SK-N-SH (cell line): Measurements from ENCODE around the gene OGG1. TPM values are rescaled to one million over a fixed set of nuclear protein-coding genes. Genes with fewer than 3 reads are reported as not detected.

Experiments
- CTCF ChIA-PET: fragments of 300-600, 350-600 bp; formaldehyde crosslinking; extraction: SDS; loops from one replicate; lab custom pipeline; 2021; lab: Yijun Ruan, JAX
- POLR2A ChIA-PET: fragments of 350-600 bp; sonication (Branson Sonifier 250); formaldehyde crosslinking; extraction: SDS; loops from one replicate; lab custom pipeline; 2020; ENCODE audit warnings: antibody characterized with exemption, inconsistent platforms; lab: Yijun Ruan, JAX
- DNase-seq: peaks from one replicate; pipeline ENCODE4 v3.0.0; 2012
- H2AFZ ChIP-seq: fragments of 200-600 bp; sonication (generic); 2 replicates; pipeline ENCODE4 v1.8.1; 2016; ENCODE audit warnings: antibody characterized with exemption, mild to moderate bottlenecking, low read depth
- H3F3A ChIP-seq: fragments of 200-600 bp; sonication (generic); replicated peaks from 2 replicates; pipeline ENCODE3; 2016; ENCODE audit warnings: antibody characterized with exemption, mild to moderate bottlenecking; ENCODE audit not compliant: insufficient read depth
- H3K27ac ChIP-seq, 2 experiments: fragments of 200-500 bp in 1 of 2; fragments of 200-600 bp in 1 of 2; sonication (Bioruptor generic) in 1 of 2; sonication (generic), shearing (Covaris generic) in 1 of 2; 2 replicates each; pipeline versions ENCODE4 v1.5.1 to v1.6.1; 2014 to 2016; ENCODE audit warnings: low read depth in 2 of 2, inconsistent platforms in 1 of 2, low read length in 1 of 2, mild to moderate bottlenecking in 1 of 2, mixed read lengths in 1 of 2
- H3K27me3 ChIP-seq: fragments of 200-600 bp; sonication (generic), shearing (Covaris generic); 2 replicates; pipeline ENCODE4 v1.6.1; 2016; ENCODE audit warnings: mixed run types; ENCODE audit not compliant: insufficient read depth
- H3K36me3 ChIP-seq, 2 experiments: fragments of 200-500 bp in 1 of 2; fragments of 200-600 bp in 1 of 2; sonication (Bioruptor generic) in 1 of 2; sonication (generic) in 1 of 2; replicated peaks in 1 of 2; 2 replicates each; pipeline versions ENCODE3 to v1.5.1; 2014 to 2016; ENCODE audit warnings: low read length in 1 of 2, mild to moderate bottlenecking in 1 of 2; ENCODE audit not compliant: insufficient read depth in 2 of 2, control insufficient read depth in 1 of 2
- H3K4me1 ChIP-seq, 2 experiments: fragments of 200-500 bp in 1 of 2; fragments of 200-600 bp in 1 of 2; sonication (Bioruptor generic) in 1 of 2; sonication (generic), shearing (Covaris generic) in 1 of 2; 2 replicates each; pipeline versions ENCODE4 v1.5.1 to v1.6.1; 2014 to 2016; ENCODE audit warnings: low read depth in 1 of 2, low read length in 1 of 2, mixed run types in 1 of 2; ENCODE audit not compliant: insufficient read depth in 2 of 2, control insufficient read depth in 1 of 2
- H3K4me2 ChIP-seq: fragments of 200-600 bp; sonication (generic), shearing (Covaris generic); 2 replicates; pipeline ENCODE4 v1.6.1; 2017; ENCODE audit warnings: mixed run types
- H3K4me3 ChIP-seq, 2 experiments: fragments of 200-500 bp in 1 of 2; fragments of 200-600 bp in 1 of 2; sonication (Bioruptor generic) in 1 of 2; sonication (generic), shearing (Covaris generic) in 1 of 2; 2 replicates each; pipeline versions ENCODE4 v1.5.1 to v1.8.1; 2014 to 2016; ENCODE audit warnings: low read depth in 2 of 2, inconsistent platforms in 1 of 2, low read length in 1 of 2, mild to moderate bottlenecking in 1 of 2, mixed read lengths in 1 of 2, moderate library complexity in 1 of 2
- H3K79me2 ChIP-seq: fragments of 200-600 bp; sonication (generic); 2 replicates; pipeline ENCODE4 v1.8.1; 2017; ENCODE audit warnings: mild to moderate bottlenecking; ENCODE audit not compliant: insufficient read depth
- H3K9ac ChIP-seq: fragments of 200-600 bp; sonication (generic); 2 replicates; pipeline ENCODE4 v1.6.1; 2017; ENCODE audit warnings: mixed run types
- H3K9me2 ChIP-seq: fragments of 200-600 bp; sonication (generic); 2 replicates; pipeline ENCODE4 v1.6.1; 2017; ENCODE audit warnings: mixed run types
- H3K9me3 ChIP-seq: fragments of 200-600 bp; sonication (generic); 2 replicates; pipeline ENCODE4 v1.6.1; 2017; ENCODE audit warnings: mixed run types, mild to moderate bottlenecking, moderate library complexity
- H4K20me1 ChIP-seq: fragments of 200-600 bp; sonication (generic); 2 replicates; pipeline ENCODE4 v1.6.1; 2017; ENCODE audit warnings: mild to moderate bottlenecking, mixed run types; ENCODE audit not compliant: insufficient read depth
- CHD2 ChIP-seq: fragments of 150-350 bp; IDR thresholded peaks from 2 replicates; pipeline ENCODE4 v1.6.1; 2018; ENCODE audit warnings: low read length; ENCODE audit not compliant: partially characterized antibody
- EP300 ChIP-seq, 2 experiments: IDR thresholded peaks; 2 replicates each; pipeline versions ENCODE4 v1.4.0 to v1.6.1; 2012; ENCODE audit warnings: borderline replicate concordance in 1 of 2, low read depth in 1 of 2, low read length in 1 of 2
- FOSL2 ChIP-seq: IDR thresholded peaks from 2 replicates; pipeline ENCODE4 v1.4.0; 2012; ENCODE audit warnings: low read depth, mild to moderate bottlenecking, moderate library complexity, borderline replicate concordance
- FOXJ3 ChIP-seq: sonication (generic); formaldehyde crosslinking; IDR thresholded peaks from 2 replicates; pipeline ENCODE4 v1.5.1; 2020; ENCODE audit warnings: mild to moderate bottlenecking, missing genetic modification reagents
- GATA2 ChIP-seq: sonication (generic); formaldehyde crosslinking; IDR thresholded peaks from 2 replicates; pipeline ENCODE4 v1.5.0; 2020; ENCODE audit warnings: mild to moderate bottlenecking, missing genetic modification reagents
- JUND ChIP-seq: IDR thresholded peaks from 2 replicates; pipeline ENCODE4 v1.4.0; 2012
- MEF2A ChIP-seq: IDR thresholded peaks from 2 replicates; pipeline ENCODE4 v1.4.0; 2012; ENCODE audit warnings: low read depth, borderline replicate concordance
- NRF1 ChIP-seq: IDR thresholded peaks from 2 replicates; pipeline ENCODE4 v1.6.1; 2012; ENCODE audit warnings: low read depth, mild to moderate bottlenecking, low read length
- POLR2AphosphoS5 ChIP-seq: IDR thresholded peaks from 2 replicates; pipeline ENCODE4 v1.6.1; 2012; ENCODE audit warnings: low read depth, low read length
- RAD21 ChIP-seq: IDR thresholded peaks from 2 replicates; pipeline ENCODE4 v1.6.1; 2012; ENCODE audit warnings: mild to moderate bottlenecking, low read length
- RCOR1 ChIP-seq: fragments of 150-350 bp; IDR thresholded peaks from 2 replicates; pipeline ENCODE4 v1.6.1; 2017; ENCODE audit warnings: antibody characterized with exemption, low read length
- RXRA ChIP-seq: IDR thresholded peaks from 2 replicates; pipeline ENCODE4 v1.4.0; 2012; ENCODE audit warnings: low read depth, mild to moderate bottlenecking, borderline replicate concordance
- SIN3A ChIP-seq: IDR thresholded peaks from 2 replicates; pipeline ENCODE4 v1.6.1; 2012; ENCODE audit warnings: low read depth, mild to moderate bottlenecking, low read length, moderate library complexity, borderline replicate concordance
- TEAD4 ChIP-seq: IDR thresholded peaks from 2 replicates; pipeline ENCODE4 v1.4.0; 2012; ENCODE audit warnings: mild to moderate bottlenecking, borderline replicate concordance; ENCODE audit not compliant: insufficient read depth
- WGBS: methylation state at CpG from one replicate; pipeline ENCODE4 v1.1.6; 2017; ENCODE audit warnings: low lambda C conversion rate; 5-methylcytosine and 5-hydroxymethylcytosine counted together
- polyA plus RNA-seq, 3 experiments: library from polyadenylated mRNA; depleted of rRNA; stranded (reverse); fragments of >200 nt; gene quantifications; 2 replicates each; pipeline ENCODE4 v1.2.3, GENCODE V29; 2012
- TF ChIP-seq, protein P1 (sequence below): fragments of 150-350 bp; IDR thresholded peaks from 2 replicates; pipeline ENCODE4 v1.6.1; 2016; ENCODE audit warnings: mild to moderate bottlenecking, low read depth, low read length
- TF ChIP-seq, protein P2 (sequence below): IDR thresholded peaks from 2 replicates; pipeline ENCODE4 v1.4.0; 2012; ENCODE audit warnings: low read depth, borderline replicate concordance
- TF ChIP-seq, protein P3 (sequence below): IDR thresholded peaks from 2 replicates; pipeline ENCODE4 v1.4.0; 2012; ENCODE audit warnings: low read depth
- TF ChIP-seq, protein P4 (sequence below): fragments of 200-600 bp; sonication (generic); IDR thresholded peaks from 2 replicates; pipeline ENCODE4 v1.6.1; 2017; ENCODE audit warnings: antibody characterized with exemption, mild to moderate bottlenecking, moderate library complexity
- TF ChIP-seq, protein P5 (sequence below): IDR thresholded peaks from 2 replicates; pipeline ENCODE4 v1.4.0; 2012; ENCODE audit warnings: low read depth, borderline replicate concordance
- TF ChIP-seq, protein P6 (sequence below): fragments of 150-350 bp; IDR thresholded peaks from 2 replicates; pipeline ENCODE4 v1.6.1; 2017; ENCODE audit warnings: antibody characterized with exemption, low read length, low read depth, borderline replicate concordance

Gene OGG1
- polyA plus RNA-seq, 1 of the 3 experiments (the other 2 are of a cell fraction), result 26.8 TPM

DNA sequence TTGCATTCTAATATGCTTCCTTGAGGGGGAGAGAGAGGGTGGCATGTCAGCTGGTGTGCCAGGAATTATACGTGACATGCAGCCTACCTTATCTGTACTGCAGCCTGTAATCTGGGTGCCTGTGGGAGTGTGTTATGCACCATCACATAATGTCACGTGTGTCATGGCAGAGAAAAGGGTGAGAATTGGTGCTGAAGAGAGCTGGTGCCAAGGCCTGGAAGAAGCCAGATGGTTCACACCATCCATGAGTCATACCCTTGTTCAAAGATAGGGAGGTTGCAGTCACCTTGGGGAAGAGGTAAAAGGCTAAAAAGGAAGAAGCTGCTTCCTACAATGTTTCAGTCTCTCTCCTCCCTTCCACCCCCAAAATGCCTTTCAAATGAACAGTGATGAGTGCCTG, 12.9 kb upstream of the OGG1 start:
- no peak overlapping the region for H3K9ac ChIP-seq
- no peaks in the 10 kb centered on the region for H3K27me3 ChIP-seq
- CTCF ChIA-PET, result interaction anchor here (1.4 kb wide), 1 partner anchor 10 kb away, joined by 4 read pairs; no protein-coding TSS in a partner anchor
- POLR2A ChIA-PET, result interaction anchor here (0.6 to 3.3 kb wide), 2 partner anchors 12 to 23 kb away, joined by 3 to 16 read pairs; partner anchors contain the start of gene OGG1
- no peak for TF ChIP-seq RXRA
- no peak for TF ChIP-seq RCOR1
- no peak for TF ChIP-seq EP300 (IDR thresholded peaks at IDR 0.05; ENCODE audit: borderline replicate concordance in 1 of 2, low read depth in 1 of 2, low read length in 1 of 2)
- TF ChIP-seq TEAD4, result no peak
- TF ChIP-seq NRF1, result no peak
- no peak for TF ChIP-seq FOXJ3 (CRISPR knock-in tag)
- TF ChIP-seq SIN3A, result no peak
- TF ChIP-seq, protein P1, sequence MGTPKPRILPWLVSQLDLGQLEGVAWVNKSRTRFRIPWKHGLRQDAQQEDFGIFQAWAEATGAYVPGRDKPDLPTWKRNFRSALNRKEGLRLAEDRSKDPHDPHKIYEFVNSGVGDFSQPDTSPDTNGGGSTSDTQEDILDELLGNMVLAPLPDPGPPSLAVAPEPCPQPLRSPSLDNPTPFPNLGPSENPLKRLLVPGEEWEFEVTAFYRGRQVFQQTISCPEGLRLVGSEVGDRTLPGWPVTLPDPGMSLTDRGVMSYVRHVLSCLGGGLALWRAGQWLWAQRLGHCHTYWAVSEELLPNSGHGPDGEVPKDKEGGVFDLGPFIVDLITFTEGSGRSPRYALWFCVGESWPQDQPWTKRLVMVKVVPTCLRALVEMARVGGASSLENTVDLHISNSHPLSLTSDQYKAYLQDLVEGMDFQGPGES, result no peak
- TF ChIP-seq, protein P2, sequence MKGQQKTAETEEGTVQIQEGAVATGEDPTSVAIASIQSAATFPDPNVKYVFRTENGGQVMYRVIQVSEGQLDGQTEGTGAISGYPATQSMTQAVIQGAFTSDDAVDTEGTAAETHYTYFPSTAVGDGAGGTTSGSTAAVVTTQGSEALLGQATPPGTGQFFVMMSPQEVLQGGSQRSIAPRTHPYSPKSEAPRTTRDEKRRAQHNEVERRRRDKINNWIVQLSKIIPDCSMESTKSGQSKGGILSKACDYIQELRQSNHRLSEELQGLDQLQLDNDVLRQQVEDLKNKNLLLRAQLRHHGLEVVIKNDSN, result no peak
- TF ChIP-seq MEF2A, result no peak
- TF ChIP-seq JUND, result no peak
- TF ChIP-seq, protein P3, sequence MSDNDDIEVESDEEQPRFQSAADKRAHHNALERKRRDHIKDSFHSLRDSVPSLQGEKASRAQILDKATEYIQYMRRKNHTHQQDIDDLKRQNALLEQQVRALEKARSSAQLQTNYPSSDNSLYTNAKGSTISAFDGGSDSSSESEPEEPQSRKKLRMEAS, result no peak
- no peak for TF ChIP-seq GATA2 (CRISPR knock-in tag)
- peaks cover 0 to 12% of the 10 kb centered on the region in 2 experiments; a peak in 1 of 4 replicates for H3K4me1 ChIP-seq
- H3K4me2 ChIP-seq, result no peak overlapping the region
- 94% methylated on average over 2 of the region's 2 CpGs for WGBS
- peaks cover 42 to 69% of the 10 kb centered on the region in 2 experiments for H3K36me3 ChIP-seq
- no peak for DNase-seq
- H3K9me2 ChIP-seq, result no peaks in the 10 kb centered on the region
- H2AFZ ChIP-seq, result no peak overlapping the region
- H4K20me1 ChIP-seq, result peaks cover 25% of the 10 kb centered on the region
- no peaks in the 10 kb centered on the region for H3F3A ChIP-seq
- H3K9me3 ChIP-seq, result no peaks in the 10 kb centered on the region
- peaks cover 75% of the 10 kb centered on the region for H3K79me2 ChIP-seq
- H3K4me3 ChIP-seq, result no peak overlapping the region
- no peak overlapping the region for H3K27ac ChIP-seq

DNA sequence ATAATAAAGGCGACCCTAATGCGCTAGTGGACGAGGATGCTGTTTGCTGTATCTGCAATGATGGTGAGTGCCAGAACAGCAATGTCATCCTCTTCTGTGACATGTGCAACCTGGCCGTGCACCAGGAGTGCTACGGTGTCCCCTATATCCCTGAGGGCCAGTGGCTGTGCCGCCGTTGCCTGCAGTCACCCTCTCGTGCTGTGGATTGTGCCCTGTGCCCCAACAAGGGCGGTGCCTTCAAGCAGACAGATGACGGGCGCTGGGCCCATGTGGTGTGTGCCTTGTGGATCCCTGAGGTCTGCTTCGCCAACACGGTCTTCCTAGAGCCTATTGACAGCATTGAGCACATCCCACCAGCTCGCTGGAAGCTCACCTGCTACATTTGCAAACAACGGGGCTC, 10.6 kb upstream of the OGG1 start:
- no peak overlapping the region for H3K9ac ChIP-seq
- ChIA-PET POLR2A (interaction anchor here (3.3 kb wide), 1 partner anchor 10 kb away, joined by 16 read pairs; the partner anchor contains the start of gene OGG1), CTCF (no interaction called here)
- H3K79me2 ChIP-seq, result peaks cover 52% of the 10 kb centered on the region
- no peaks in the 10 kb centered on the region for H3K27me3 ChIP-seq
- H3K36me3 ChIP-seq, result peaks cover 54 to 90% of the 10 kb centered on the region in 2 experiments
- no peaks in the 10 kb centered on the region for H3K9me2 ChIP-seq
- no peaks in the 10 kb centered on the region for H3K9me3 ChIP-seq
- H3F3A ChIP-seq, result peaks cover 7% of the 10 kb centered on the region
- no peak overlapping the region for H3K27ac ChIP-seq
- H3K4me3 ChIP-seq, result no peak overlapping the region
- H3K4me1 ChIP-seq, result no peaks in the 10 kb centered on the region
- WGBS, result 100% methylated on average over 4 of the region's 15 CpGs
- 0 out of 2 replicates have a peak, but pooled peaks cover 4% of the 10 kb centered on the region for H4K20me1 ChIP-seq
- DNase-seq, result no peak
- no peak overlapping the region for H3K4me2 ChIP-seq
- H2AFZ ChIP-seq, result no peak overlapping the region
- no peak for TF ChIP-seq FOSL2
- TF ChIP-seq CHD2, result no peak
- TF ChIP-seq, protein P2, result no peak
- no peak for TF ChIP-seq POLR2AphosphoS5
- TF ChIP-seq, protein P4, sequence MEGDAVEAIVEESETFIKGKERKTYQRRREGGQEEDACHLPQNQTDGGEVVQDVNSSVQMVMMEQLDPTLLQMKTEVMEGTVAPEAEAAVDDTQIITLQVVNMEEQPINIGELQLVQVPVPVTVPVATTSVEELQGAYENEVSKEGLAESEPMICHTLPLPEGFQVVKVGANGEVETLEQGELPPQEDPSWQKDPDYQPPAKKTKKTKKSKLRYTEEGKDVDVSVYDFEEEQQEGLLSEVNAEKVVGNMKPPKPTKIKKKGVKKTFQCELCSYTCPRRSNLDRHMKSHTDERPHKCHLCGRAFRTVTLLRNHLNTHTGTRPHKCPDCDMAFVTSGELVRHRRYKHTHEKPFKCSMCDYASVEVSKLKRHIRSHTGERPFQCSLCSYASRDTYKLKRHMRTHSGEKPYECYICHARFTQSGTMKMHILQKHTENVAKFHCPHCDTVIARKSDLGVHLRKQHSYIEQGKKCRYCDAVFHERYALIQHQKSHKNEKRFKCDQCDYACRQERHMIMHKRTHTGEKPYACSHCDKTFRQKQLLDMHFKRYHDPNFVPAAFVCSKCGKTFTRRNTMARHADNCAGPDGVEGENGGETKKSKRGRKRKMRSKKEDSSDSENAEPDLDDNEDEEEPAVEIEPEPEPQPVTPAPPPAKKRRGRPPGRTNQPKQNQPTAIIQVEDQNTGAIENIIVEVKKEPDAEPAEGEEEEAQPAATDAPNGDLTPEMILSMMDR, result no peak
- TF ChIP-seq, protein P5, sequence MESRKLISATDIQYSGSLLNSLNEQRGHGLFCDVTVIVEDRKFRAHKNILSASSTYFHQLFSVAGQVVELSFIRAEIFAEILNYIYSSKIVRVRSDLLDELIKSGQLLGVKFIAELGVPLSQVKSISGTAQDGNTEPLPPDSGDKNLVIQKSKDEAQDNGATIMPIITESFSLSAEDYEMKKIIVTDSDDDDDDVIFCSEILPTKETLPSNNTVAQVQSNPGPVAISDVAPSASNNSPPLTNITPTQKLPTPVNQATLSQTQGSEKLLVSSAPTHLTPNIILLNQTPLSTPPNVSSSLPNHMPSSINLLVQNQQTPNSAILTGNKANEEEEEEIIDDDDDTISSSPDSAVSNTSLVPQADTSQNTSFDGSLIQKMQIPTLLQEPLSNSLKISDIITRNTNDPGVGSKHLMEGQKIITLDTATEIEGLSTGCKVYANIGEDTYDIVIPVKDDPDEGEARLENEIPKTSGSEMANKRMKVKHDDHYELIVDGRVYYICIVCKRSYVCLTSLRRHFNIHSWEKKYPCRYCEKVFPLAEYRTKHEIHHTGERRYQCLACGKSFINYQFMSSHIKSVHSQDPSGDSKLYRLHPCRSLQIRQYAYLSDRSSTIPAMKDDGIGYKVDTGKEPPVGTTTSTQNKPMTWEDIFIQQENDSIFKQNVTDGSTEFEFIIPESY, result no peak
- TF ChIP-seq, protein P6, sequence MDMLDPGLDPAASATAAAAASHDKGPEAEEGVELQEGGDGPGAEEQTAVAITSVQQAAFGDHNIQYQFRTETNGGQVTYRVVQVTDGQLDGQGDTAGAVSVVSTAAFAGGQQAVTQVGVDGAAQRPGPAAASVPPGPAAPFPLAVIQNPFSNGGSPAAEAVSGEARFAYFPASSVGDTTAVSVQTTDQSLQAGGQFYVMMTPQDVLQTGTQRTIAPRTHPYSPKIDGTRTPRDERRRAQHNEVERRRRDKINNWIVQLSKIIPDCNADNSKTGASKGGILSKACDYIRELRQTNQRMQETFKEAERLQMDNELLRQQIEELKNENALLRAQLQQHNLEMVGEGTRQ, result no peak
- no peak for TF ChIP-seq RXRA
- no peak for TF ChIP-seq RAD21
